ENCODE results near the gene GALK1.
"Not testable (repeated sequence)": the region's sequence is repeated elsewhere in the genome, so short reads cannot be mapped to it uniquely, and the experiment has no call there.

Gene GALK1

GRCh38 chr17:75779250-75779986 is 14.4 kb upstream of the GALK1 start:
- no peaks in the 10 kb centered on the region for H3K27me3 ChIP-seq (ENCODE audit: insufficient read depth, poor library complexity, severe bottlenecking)
- TF ChIP-seq, protein P1, sequence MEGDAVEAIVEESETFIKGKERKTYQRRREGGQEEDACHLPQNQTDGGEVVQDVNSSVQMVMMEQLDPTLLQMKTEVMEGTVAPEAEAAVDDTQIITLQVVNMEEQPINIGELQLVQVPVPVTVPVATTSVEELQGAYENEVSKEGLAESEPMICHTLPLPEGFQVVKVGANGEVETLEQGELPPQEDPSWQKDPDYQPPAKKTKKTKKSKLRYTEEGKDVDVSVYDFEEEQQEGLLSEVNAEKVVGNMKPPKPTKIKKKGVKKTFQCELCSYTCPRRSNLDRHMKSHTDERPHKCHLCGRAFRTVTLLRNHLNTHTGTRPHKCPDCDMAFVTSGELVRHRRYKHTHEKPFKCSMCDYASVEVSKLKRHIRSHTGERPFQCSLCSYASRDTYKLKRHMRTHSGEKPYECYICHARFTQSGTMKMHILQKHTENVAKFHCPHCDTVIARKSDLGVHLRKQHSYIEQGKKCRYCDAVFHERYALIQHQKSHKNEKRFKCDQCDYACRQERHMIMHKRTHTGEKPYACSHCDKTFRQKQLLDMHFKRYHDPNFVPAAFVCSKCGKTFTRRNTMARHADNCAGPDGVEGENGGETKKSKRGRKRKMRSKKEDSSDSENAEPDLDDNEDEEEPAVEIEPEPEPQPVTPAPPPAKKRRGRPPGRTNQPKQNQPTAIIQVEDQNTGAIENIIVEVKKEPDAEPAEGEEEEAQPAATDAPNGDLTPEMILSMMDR (IDR thresholded peaks at IDR 0.05; ENCODE audit: poor library complexity, severe bottlenecking): peak; percentile 50
- ATAC-seq (ENCODE audit: low read depth): peak; percentile 67
- DNase-seq (ENCODE audit: low spot score): peak; percentile 98
- H3K27ac ChIP-seq (ENCODE audit: poor library complexity, severe bottlenecking): peak overlapping the region; percentile 92
- peak overlapping the region; percentile 84 for H3K4me3 ChIP-seq (ENCODE audit: severe bottlenecking)
- H3K9me3 ChIP-seq (ENCODE audit: severe bottlenecking): no peaks in the 10 kb centered on the region
- H3K36me3 ChIP-seq (ENCODE audit: low read depth): peaks cover 35% of the 10 kb centered on the region
- peaks cover 38% of the 10 kb centered on the region for H3K4me1 ChIP-seq (ENCODE audit: insufficient read depth, poor library complexity, severe bottlenecking)

GRCh38 chr17:75778861-75779249 is 13.9 kb upstream of the GALK1 start:
- TF ChIP-seq, protein P1 (IDR thresholded peaks at IDR 0.05; ENCODE audit: poor library complexity, severe bottlenecking): peak; percentile 72
- DNase-seq (ENCODE audit: low spot score) (no peak), ATAC-seq (ENCODE audit: low read depth) (no peak)
- H3K27me3 ChIP-seq (ENCODE audit: insufficient read depth, poor library complexity, severe bottlenecking): no peaks in the 10 kb centered on the region
- H3K36me3 ChIP-seq (ENCODE audit: low read depth): peaks cover 35% of the 10 kb centered on the region
- H3K4me1 ChIP-seq (ENCODE audit: insufficient read depth, poor library complexity, severe bottlenecking): peaks cover 34% of the 10 kb centered on the region
- H3K9me3 ChIP-seq (ENCODE audit: severe bottlenecking): no peaks in the 10 kb centered on the region
- peak overlapping the region; percentile 84 for H3K4me3 ChIP-seq (ENCODE audit: severe bottlenecking)
- H3K27ac ChIP-seq (ENCODE audit: poor library complexity, severe bottlenecking): peak overlapping the region; percentile 92

GRCh38 chr17:75778066-75778860 is 13.3 kb upstream of the GALK1 start:
- peak overlapping the region; percentile 84 for H3K4me3 ChIP-seq (ENCODE audit: severe bottlenecking)
- H3K27me3 ChIP-seq (ENCODE audit: insufficient read depth, poor library complexity, severe bottlenecking); ATAC-seq (ENCODE audit: low read depth); DNase-seq (ENCODE audit: low spot score); H3K9me3 ChIP-seq (ENCODE audit: severe bottlenecking): not testable (repeated sequence)
- peaks cover 28% of the 10 kb centered on the region for H3K4me1 ChIP-seq (ENCODE audit: insufficient read depth, poor library complexity, severe bottlenecking)
- H3K27ac ChIP-seq (ENCODE audit: poor library complexity, severe bottlenecking): peak overlapping the region; percentile 92
- peaks cover 35% of the 10 kb centered on the region for H3K36me3 ChIP-seq (ENCODE audit: low read depth)

GRCh38 chr17:75777296-75777922 is 12.4 kb upstream of the GALK1 start:
- TF ChIP-seq, protein P1 (IDR thresholded peaks at IDR 0.05; ENCODE audit: poor library complexity, severe bottlenecking): no peak
- H3K4me1 ChIP-seq (ENCODE audit: insufficient read depth, poor library complexity, severe bottlenecking): peaks cover 24% of the 10 kb centered on the region
- ATAC-seq (ENCODE audit: low read depth) (no peak), DNase-seq (ENCODE audit: low spot score) (no peak)
- no peaks in the 10 kb centered on the region for H3K27me3 ChIP-seq (ENCODE audit: insufficient read depth, poor library complexity, severe bottlenecking)
- H3K4me3 ChIP-seq (ENCODE audit: severe bottlenecking): peak overlapping the region; percentile 0
- peaks cover 35% of the 10 kb centered on the region for H3K36me3 ChIP-seq (ENCODE audit: low read depth)
- H3K9me3 ChIP-seq (ENCODE audit: severe bottlenecking): no peaks in the 10 kb centered on the region
- peak overlapping the region; percentile 92 for H3K27ac ChIP-seq (ENCODE audit: poor library complexity, severe bottlenecking)
